GM12891 (cell line): ENCODE measurements around the gene CDH4.

Experiments
- PAX5 ChIP-seq: IDR thresholded peaks from 2 replicates; pipeline ENCODE4 v1.6.1; 2011; ENCODE audit warnings: low read length, moderate library complexity, mild to moderate bottlenecking; ENCODE audit not compliant: insufficient read depth, severe bottlenecking
- POLR2A ChIP-seq: IDR thresholded peaks from 2 replicates; pipeline ENCODE4 v1.6.1; 2011; ENCODE audit warnings: low read depth, low read length, control low read depth
- POLR2AphosphoS5 ChIP-seq: IDR thresholded peaks from 2 replicates; pipeline ENCODE4 v1.6.1; 2011; ENCODE audit warnings: low read depth, low read length, control low read depth
- POU2F2 ChIP-seq: IDR thresholded peaks from 2 replicates; pipeline ENCODE4 v1.6.1; 2011; ENCODE audit warnings: low read depth, mild to moderate bottlenecking, control low read depth, low read length, moderate library complexity
- SPI1 ChIP-seq: IDR thresholded peaks from 2 replicates; pipeline ENCODE4 v1.6.1; 2011; ENCODE audit warnings: low read depth, low read length, control low read depth
- TAF1 ChIP-seq: IDR thresholded peaks from 2 replicates; pipeline ENCODE4 v1.6.1; 2011; ENCODE audit warnings: low read depth, low read length, control low read depth

DNA sequence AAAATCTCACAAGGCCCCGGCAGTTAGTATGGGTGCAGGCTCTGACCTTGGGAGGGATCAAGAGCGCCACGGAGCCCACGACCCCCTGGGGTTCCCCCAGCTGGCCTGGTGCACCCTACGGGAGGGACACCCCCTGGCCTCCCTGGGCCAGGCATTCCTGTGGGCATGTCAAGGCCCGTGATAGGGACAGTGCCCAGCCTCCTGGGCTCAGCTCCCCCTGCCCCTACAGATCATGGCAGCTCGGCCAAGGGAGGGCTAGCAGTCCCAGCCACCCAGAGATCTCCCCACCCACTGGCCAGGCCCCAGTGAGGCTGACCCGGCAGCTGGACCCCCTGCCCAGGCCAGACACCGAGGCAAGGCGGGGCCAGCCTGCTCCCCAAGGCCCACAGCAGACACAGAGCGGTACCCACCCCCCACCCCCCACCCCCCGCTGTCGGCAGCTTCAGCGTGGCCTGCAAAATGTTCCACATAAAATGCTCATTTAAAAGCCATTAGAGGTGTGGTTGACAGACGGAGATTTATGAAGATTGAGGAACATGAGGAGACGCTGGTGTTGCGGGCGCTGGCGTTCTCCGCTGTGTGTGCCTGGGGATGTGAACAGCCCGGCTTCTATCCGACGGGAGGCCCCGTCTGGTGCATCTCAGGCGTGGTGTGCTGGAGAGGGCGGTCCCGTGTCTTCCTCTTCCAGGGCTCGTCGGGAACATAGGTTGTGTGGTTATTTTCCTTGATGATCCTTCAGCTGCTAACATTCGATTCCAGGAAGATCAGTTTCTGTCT lies 625.1 kb downstream of the CDH4 start:
- TF ChIP-seq SPI1 (no peak), TAF1 (no peak), POLR2AphosphoS5 (no peak), POLR2A (no peak), POU2F2 (no peak), PAX5 (no peak)
